C4-2B (cell line): ENCODE measurements around the gene DPF3.

Source experiments
- H3K27ac ChIP-seq: fragments of 450-650 bp; 2 replicates; pipeline ENCODE4 v1.5.1; 2017
- ZFX ChIP-seq: fragments of 450-650 bp; IDR thresholded peaks from 2 replicates; pipeline ENCODE4 v1.6.1; 2017
- TF ChIP-seq, protein P1 (sequence below): fragments of 450-650 bp; conservative IDR thresholded peaks from 2 replicates; pipeline ENCODE4 v1.5.1; 2017; ENCODE audit warnings: mild to moderate bottlenecking

Gene DPF3

GRCh38 chr14:72744416-72745120 is 149.3 kb downstream of the DPF3 start:
- TF ChIP-seq, protein P1, sequence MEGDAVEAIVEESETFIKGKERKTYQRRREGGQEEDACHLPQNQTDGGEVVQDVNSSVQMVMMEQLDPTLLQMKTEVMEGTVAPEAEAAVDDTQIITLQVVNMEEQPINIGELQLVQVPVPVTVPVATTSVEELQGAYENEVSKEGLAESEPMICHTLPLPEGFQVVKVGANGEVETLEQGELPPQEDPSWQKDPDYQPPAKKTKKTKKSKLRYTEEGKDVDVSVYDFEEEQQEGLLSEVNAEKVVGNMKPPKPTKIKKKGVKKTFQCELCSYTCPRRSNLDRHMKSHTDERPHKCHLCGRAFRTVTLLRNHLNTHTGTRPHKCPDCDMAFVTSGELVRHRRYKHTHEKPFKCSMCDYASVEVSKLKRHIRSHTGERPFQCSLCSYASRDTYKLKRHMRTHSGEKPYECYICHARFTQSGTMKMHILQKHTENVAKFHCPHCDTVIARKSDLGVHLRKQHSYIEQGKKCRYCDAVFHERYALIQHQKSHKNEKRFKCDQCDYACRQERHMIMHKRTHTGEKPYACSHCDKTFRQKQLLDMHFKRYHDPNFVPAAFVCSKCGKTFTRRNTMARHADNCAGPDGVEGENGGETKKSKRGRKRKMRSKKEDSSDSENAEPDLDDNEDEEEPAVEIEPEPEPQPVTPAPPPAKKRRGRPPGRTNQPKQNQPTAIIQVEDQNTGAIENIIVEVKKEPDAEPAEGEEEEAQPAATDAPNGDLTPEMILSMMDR = no peak
- no peak for TF ChIP-seq ZFX
- no peak overlapping the region for H3K27ac ChIP-seq

DNA sequence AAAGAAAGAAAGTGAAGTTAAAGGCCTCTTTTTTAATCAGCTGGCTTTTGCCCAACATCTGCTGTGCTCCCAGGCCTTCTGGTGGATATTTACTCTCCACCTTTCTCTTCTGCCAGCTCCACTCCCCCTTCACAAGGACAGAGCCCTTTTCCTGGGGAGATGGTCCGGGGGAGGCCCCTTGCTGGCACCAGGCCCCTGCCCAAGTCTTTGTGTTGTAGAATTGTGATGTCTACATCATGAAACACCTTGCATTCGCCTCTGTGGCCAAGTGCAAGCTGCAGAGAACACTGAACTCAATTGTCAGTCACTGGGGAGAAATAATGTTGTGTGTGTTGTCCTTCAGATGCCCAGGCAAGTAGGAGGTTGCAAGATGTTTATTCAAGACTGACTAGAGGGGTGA is 150.3 kb downstream of the DPF3 start:
- TF ChIP-seq, protein P1 = no peak
- TF ChIP-seq ZFX = no peak

GRCh38 chr14:72742838-72743195 is 151.1 kb downstream of the DPF3 start:
- H3K27ac ChIP-seq = no peak overlapping the region
- TF ChIP-seq, protein P1 = no peak
- no peak for TF ChIP-seq ZFX

More for the DNA sequence above, 150.3 kb downstream of the DPF3 start:
- no peak overlapping the region for H3K27ac ChIP-seq

- TF ChIP-seq, protein P1 = no peak
- no peak for TF ChIP-seq ZFX
- no peak overlapping the region for H3K27ac ChIP-seq
Measured at GRCh38 chr14:72742118-72742837, 151.6 kb downstream of the DPF3 start.

DNA sequence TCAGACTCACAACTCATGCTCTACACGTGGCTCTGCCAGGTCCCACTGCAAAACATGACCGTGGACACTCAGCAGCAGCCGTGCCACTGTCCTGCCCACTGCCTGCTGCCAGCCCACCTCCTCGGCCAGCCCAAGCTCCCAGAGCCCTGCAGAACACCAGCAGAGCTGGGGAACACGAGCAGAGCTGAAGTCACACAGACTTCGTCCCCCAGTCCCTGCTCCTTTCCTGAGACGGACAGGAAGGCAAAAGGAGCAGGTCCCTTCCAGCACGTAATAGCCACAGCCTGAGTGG is 152.1 kb downstream of the DPF3 start:
- no peak for TF ChIP-seq ZFX
- TF ChIP-seq, protein P1 = no peak
- no peak overlapping the region for H3K27ac ChIP-seq

- H3K27ac ChIP-seq = no peak overlapping the region
- no peak for TF ChIP-seq ZFX
- TF ChIP-seq, protein P1 = no peak
Measured at GRCh38 chr14:72740966-72741825, 152.7 kb downstream of the DPF3 start.

DNA sequence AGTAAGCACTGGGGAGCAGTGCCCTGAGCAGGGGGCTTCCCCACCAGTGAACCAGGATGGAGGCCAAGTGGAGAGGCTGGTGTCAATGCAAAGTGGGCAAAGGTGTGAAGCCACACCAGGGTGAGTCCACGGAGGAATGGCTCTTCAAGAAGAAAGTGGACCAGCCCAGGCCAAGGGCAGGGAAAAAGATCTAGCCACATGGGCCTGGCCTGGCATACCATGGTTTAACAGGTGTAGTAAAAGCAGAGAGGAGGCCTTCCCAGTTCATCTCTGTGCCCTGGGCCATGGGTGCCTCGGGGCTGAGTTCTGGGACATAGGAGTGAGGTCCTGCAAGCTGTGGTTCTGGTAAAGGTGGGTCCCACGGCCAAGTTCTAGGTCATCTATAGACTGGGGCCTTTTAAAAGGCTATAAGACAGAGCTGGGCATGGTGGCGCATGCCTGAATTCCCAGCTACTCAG is 153.4 kb downstream of the DPF3 start:
- TF ChIP-seq, protein P1 = no peak
- TF ChIP-seq ZFX = no peak
- no peak overlapping the region for H3K27ac ChIP-seq
